Lung (tissue), 12 donors: ENCODE measurements around the gene SPAG17. TPM values are rescaled to one million over a fixed set of nuclear protein-coding genes. Genes with fewer than 3 reads are reported as not detected.

ENCODE experiments used
- ATAC-seq: fragments of 200-7000 bp; cut with Tn5 transposase; one replicate; pipeline ENCODE4 v1.9.1; 2020; ENCODE audit warnings: moderate number of reproducible peaks; ENCODE audit not compliant: insufficient read depth, low FRiP score
- DNase-seq, 3 donors: peaks; one replicate each; pipeline ENCODE4 v3.0.0-alpha.2; 2013 to 2017
- H3K27ac ChIP-seq, 2 donors: one replicate each; pipeline ENCODE4 v1.5.1; 2013; ENCODE audit warnings: mild to moderate bottlenecking in 2 of 2, moderate library complexity in 2 of 2, control low read depth in 1 of 2, inconsistent platforms in 1 of 2, low read depth in 1 of 2, low read length in 1 of 2
- H3K27me3 ChIP-seq, 3 donors: one replicate each; pipeline ENCODE4 v1.5.1; 2013; ENCODE audit warnings: low read length in 2 of 3; ENCODE audit not compliant: control insufficient read depth in 3 of 3, insufficient read depth in 3 of 3
- H3K36me3 ChIP-seq, 4 donors: one replicate each; pipeline ENCODE4 v1.5.1; 2013; ENCODE audit warnings: low read length in 4 of 4, mild to moderate bottlenecking in 1 of 4, moderate library complexity in 1 of 4; ENCODE audit not compliant: control insufficient read depth in 4 of 4, insufficient read depth in 4 of 4
- H3K4me1 ChIP-seq, 5 donors: one replicate each; pipeline ENCODE4 v1.5.1; 2013; ENCODE audit warnings: low read length in 5 of 5, mild to moderate bottlenecking in 2 of 5, moderate library complexity in 1 of 5; ENCODE audit not compliant: control insufficient read depth in 5 of 5, insufficient read depth in 5 of 5
- H3K4me3 ChIP-seq: one replicate; pipeline ENCODE4 v1.5.1; 2013; ENCODE audit warnings: mild to moderate bottlenecking, control low read depth, moderate library complexity
- H3K9ac ChIP-seq, 2 donors: one replicate each; pipeline ENCODE4 v1.5.1; 2013; ENCODE audit warnings: low read length in 2 of 2, control low read depth in 1 of 2; ENCODE audit not compliant: insufficient read depth in 1 of 2
- H3K9me3 ChIP-seq, 4 donors: one replicate each; pipeline ENCODE4 v1.5.1; 2013; ENCODE audit warnings: low read length in 3 of 4, mild to moderate bottlenecking in 1 of 4, moderate library complexity in 1 of 4; ENCODE audit not compliant: control insufficient read depth in 4 of 4, insufficient read depth in 3 of 4
- CTCF ChIP-seq: IDR thresholded peaks from 2 replicates; pipeline ENCODE4 v1.5.1; 2012; ENCODE audit warnings: mild to moderate bottlenecking; ENCODE audit errors: control extremely low read depth, extremely low read depth
- WGBS, 2 donors: extraction: QIAGEN DNeasy Blood & Tissue Kit; methylation state at CpG; one replicate each; pipeline ENCODE4 v1.1.7; 2013; 5-methylcytosine and 5-hydroxymethylcytosine counted together
- polyA plus RNA-seq, 2 donors: library from polyadenylated mRNA; stranded (reverse); fragments of 200-250 nt; gene quantifications; one replicate each; pipeline ENCODE4 v1.2.1, GENCODE V29; 2013
- total RNA-seq, 2 donors: library from RNA; depleted of rRNA in 1 of 2; stranded (reverse); fragments of >200 nt in 1 of 2; gene quantifications; one replicate each; pipeline ENCODE4 v1.2.1, GENCODE V29; 2014 to 2021
- donor health status: control.
- donor health status: control.
- donor health status: Bipolar disorder and iron deficiency.
- donor health status: healthy.
- donor health status: DM: yes; HTN: yes; CAD: no.

Gene SPAG17
- total and polyA plus RNA-seq, 4 donors, result 3.3 to 40.0 (median 12.4) TPM

GRCh38 chr1:118023199-118023598 is 161.8 kb downstream of the SPAG17 start:
- Histone ChIP-seq H3K27me3 (no peaks in the 10 kb centered on the region), H3K9me3 (peaks cover 0 to 1% (median 0%) of the 10 kb centered on the region in 4 donors), H3K36me3 (no peaks in the 10 kb centered on the region), H3K27ac (no peak overlapping the region), H3K9ac (no peak overlapping the region), H3K4me3 (no peak overlapping the region), H3K4me1 (no peaks in the 10 kb centered on the region)
- 78 to 81% methylated on average over 3 of the region's 3 CpGs for WGBS, 2 donors
- TF ChIP-seq CTCF, result no peak
- no peak for ATAC-seq
- DNase-seq, result no peak

GRCh38 chr1:118021668-118022067 is 163.4 kb downstream of the SPAG17 start:
- DNase-seq (no peak), ATAC-seq (no peak)
- Histone ChIP-seq H3K27ac (no peak overlapping the region), H3K9ac (no peak overlapping the region), H3K4me3 (no peak overlapping the region), H3K9me3 (no peaks in the 10 kb centered on the region), H3K4me1 (no peaks in the 10 kb centered on the region), H3K36me3 (no peaks in the 10 kb centered on the region), H3K27me3 (no peaks in the 10 kb centered on the region)
- TF ChIP-seq CTCF, result no peak
- WGBS, 2 donors, result 51 to 58% methylated on average over 1 of the region's 1 CpG

GRCh38 chr1:118018060-118018459 is 167.0 kb downstream of the SPAG17 start:
- Histone ChIP-seq H3K9ac (no peak overlapping the region), H3K27me3 (no peaks in the 10 kb centered on the region)
- 63 to 90% methylated on average over 1 of the region's 1 CpG for WGBS, 2 donors

More at GRCh38 chr1:118018060-118018459, 167.0 kb downstream of the SPAG17 start:
- ATAC-seq (no peak), DNase-seq (peak in 2 of 3 donors; percentile 10 to 80)
- H3K36me3 ChIP-seq, result no peaks in the 10 kb centered on the region
- TF ChIP-seq CTCF, result no peak
- H3K4me3 ChIP-seq, result no peak overlapping the region
- H3K27ac ChIP-seq, result no peak overlapping the region
- no peaks in the 10 kb centered on the region for H3K9me3 ChIP-seq
- no peaks in the 10 kb centered on the region for H3K4me1 ChIP-seq
